Activated naive CD8-positive, alpha-beta T cell treated with anti-CD3 and anti-CD28 coated beads, Interleukin-2, amount 10 ng/mL, durations not matched to agents 7 days and 5 days (primary cell): ENCODE measurements around the gene TIGD7. TPM values are rescaled to one million over a fixed set of nuclear protein-coding genes. Genes with fewer than 3 reads are reported as not detected.
"Not testable (repeated sequence)": the region's sequence is repeated elsewhere in the genome, so short reads cannot be mapped to it uniquely, and the experiment has no call there.

Experiments used
- ATAC-seq: fragments of 150-1000 bp; cut with Tn5 transposase; one replicate; pipeline ENCODE4 v1.10.0; 2021; ENCODE audit warnings: low read depth, moderate library complexity
- POLR2A ChIA-PET: fragments of 350-600 bp; sonication (Branson Sonifier 250); formaldehyde crosslinking; loops from one replicate; lab custom pipeline; 2021; ENCODE audit warnings: antibody characterized with exemption; lab: Charles Lee
- DNase-seq: peaks from one replicate; pipeline ENCODE4 v3.0.0; 2021
- H3K27ac Mint-ChIP-seq: one replicate; pipeline ENCODE4 v1.8.0; 2022; ENCODE audit warnings: mild to moderate bottlenecking, mixed read lengths
- H3K27me3 Mint-ChIP-seq: one replicate; pipeline ENCODE4 v1.8.0; 2022; ENCODE audit warnings: mild to moderate bottlenecking, moderate library complexity, mixed read lengths
- H3K36me3 Mint-ChIP-seq: one replicate; pipeline ENCODE4 v1.8.0; 2021; ENCODE audit warnings: mild to moderate bottlenecking, mixed read lengths
- H3K4me1 Mint-ChIP-seq: one replicate; pipeline ENCODE4 v1.8.0; 2021; ENCODE audit warnings: mixed read lengths
- H3K4me3 Mint-ChIP-seq: one replicate; pipeline ENCODE4 v1.8.0; 2022; ENCODE audit warnings: mild to moderate bottlenecking, moderate library complexity, mixed read lengths
- H3K9me3 Mint-ChIP-seq: one replicate; pipeline ENCODE4 v1.8.0; 2021; ENCODE audit warnings: mixed read lengths
- total RNA-seq, 2 experiments: library from RNA; stranded (reverse); gene quantifications; one replicate each; pipeline ENCODE4 v1.2.3, GENCODE V29; 2021

The TIGD7 gene
- total RNA-seq, 2 experiments from 2014 or later = 10.3 to 12.1 TPM

DNA sequence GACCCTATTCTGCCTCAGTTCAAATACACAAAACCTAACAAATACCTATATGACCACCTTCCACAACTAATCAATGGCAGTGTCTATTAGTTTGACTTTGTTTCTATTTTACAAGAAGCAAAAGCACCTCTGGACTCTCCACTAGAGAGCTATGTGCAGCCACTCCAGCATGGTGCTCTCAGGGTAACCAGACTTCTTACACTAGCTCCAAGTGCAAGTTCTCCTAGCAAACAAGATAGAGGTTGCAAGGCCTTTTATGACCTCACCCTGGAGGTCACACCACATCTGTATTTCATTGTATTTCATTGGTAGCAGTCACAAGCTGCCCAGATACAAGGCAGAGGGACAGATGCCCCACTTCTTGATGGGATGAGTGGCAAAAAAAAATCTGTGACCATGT, 30.3 kb downstream of the TIGD7 start:
- Mint-ChIP-seq H3K27ac (no peak overlapping the region), H3K4me1 (no peaks in the 10 kb centered on the region), H3K9me3 (peaks cover 1% of the 10 kb centered on the region), H3K4me3 (no peak overlapping the region), H3K27me3 (peaks cover 26% of the 10 kb centered on the region), H3K36me3 (peaks cover 5% of the 10 kb centered on the region)
- POLR2A ChIA-PET = interaction anchor here (1.3 kb wide), 1 partner anchor 10 kb away, joined by 3 read pairs; no protein-coding TSS in a partner anchor
- ATAC-seq (no peak), DNase-seq (no peak)

DNA sequence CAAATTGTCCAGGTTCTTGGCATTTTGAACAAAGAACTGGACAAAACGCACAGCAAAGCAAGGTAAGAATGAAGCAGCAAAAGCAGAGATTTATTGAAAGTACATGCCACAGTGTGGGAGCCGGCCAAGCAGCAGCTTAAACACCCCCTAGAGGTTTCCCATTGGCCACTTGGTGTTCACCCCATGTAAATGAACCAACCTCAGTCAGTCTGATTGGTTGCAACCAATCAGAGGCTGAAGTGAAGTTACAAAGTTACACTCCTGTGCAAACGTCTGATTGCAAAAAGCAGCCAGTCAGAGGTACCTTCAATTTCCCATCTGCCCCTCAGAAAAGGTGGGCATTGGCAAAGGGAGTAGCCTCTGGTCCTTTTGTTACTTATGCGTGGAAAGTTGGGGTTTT, 30.7 kb downstream of the TIGD7 start:
- POLR2A ChIA-PET = interaction anchor here (1.3 kb wide), 1 partner anchor 10 kb away, joined by 3 read pairs; no protein-coding TSS in a partner anchor
- peaks cover 6% of the 10 kb centered on the region for H3K36me3 Mint-ChIP-seq
- H3K4me3 Mint-ChIP-seq = no peak overlapping the region
- no peak for ATAC-seq
- no peaks in the 10 kb centered on the region for H3K4me1 Mint-ChIP-seq
- peaks cover 26% of the 10 kb centered on the region for H3K27me3 Mint-ChIP-seq
- peaks cover 2% of the 10 kb centered on the region for H3K9me3 Mint-ChIP-seq
- H3K27ac Mint-ChIP-seq = no peak overlapping the region
- DNase-seq = peak; percentile 7

GRCh38 chr16:3271281-3271680, 33.9 kb downstream of the TIGD7 start:
- H3K4me3 Mint-ChIP-seq, H3K27ac Mint-ChIP-seq, H3K9me3 Mint-ChIP-seq: not testable (repeated sequence)

DNA sequence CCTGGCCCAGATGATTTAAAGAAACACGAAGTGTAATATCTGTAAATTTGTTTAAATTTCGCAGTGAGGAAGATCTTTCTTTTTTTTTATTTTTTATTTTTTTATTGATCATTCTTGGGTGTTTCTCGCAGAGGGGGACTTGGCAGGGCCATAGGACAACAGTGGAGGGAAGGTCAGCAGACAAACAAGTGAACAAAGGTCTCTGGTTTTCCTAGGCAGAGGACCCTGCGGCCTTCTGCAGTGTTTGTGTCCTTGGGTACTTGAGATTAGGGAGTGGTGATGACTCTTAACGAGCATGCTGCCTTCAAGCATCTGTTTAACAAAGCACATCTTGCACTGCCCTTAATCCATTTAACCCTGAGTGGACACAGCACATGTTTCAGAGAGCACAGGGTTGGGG, 34.5 kb downstream of the TIGD7 start:
- H3K4me1 Mint-ChIP-seq, DNase-seq, H3K27ac Mint-ChIP-seq, H3K27me3 Mint-ChIP-seq, H3K9me3 Mint-ChIP-seq, H3K4me3 Mint-ChIP-seq, POLR2A ChIA-PET, ATAC-seq: not testable (repeated sequence)
- H3K36me3 Mint-ChIP-seq = peaks cover 24% of the 10 kb centered on the region

More at GRCh38 chr16:3271281-3271680, 33.9 kb downstream of the TIGD7 start:
- H3K4me1 Mint-ChIP-seq, DNase-seq, H3K27me3 Mint-ChIP-seq, ATAC-seq: not testable (repeated sequence)
- POLR2A ChIA-PET = interaction anchor here (0.6 kb wide), 1 partner anchor 20 kb away, joined by 3 read pairs; no protein-coding TSS in a partner anchor
- peaks cover 24% of the 10 kb centered on the region for H3K36me3 Mint-ChIP-seq

- POLR2A ChIA-PET = interaction anchor here (1.0 to 2.2 kb wide), 2 partner anchors 9 to 133 kb away, joined by 3 to 9 read pairs; partner anchors contain the start of genes ZNF174 and ZSCAN32
Observed at GRCh38 chr16:3268294-3268693, 36.9 kb downstream of the TIGD7 start.

DNA sequence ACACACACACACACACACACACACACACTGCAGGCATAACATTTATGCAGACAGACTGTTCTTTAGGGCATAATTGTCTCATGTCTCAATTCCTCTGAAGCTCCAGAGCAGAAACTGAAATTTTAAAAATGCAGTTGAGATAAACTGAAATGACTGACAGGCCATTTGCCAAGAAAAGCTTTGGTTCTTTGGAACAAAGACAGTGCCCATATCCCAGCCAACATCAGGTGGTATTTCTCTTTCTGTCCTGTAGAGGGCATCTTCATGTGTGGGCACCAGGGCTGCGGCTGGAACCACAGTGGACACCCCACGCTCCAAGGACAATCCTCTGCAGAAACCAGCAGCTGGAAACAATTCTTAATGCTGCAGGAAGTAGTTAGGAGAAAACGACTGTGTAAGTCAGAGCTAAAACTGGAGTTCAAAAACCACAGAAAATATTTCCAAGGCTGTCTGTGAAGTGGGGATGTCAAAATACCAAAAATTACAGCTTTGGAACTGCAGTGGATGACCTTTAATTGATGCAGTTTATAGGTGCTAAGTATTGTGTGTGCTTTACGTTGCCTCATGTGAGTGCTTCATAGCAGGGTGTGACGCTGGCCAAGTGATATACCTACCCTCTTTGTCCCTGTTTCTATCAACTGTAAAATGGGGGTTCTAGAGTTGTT, 38.2 kb downstream of the TIGD7 start:
- Mint-ChIP-seq H3K27ac (no peak overlapping the region), H3K4me1 (peaks cover 19% of the 10 kb centered on the region), H3K27me3 (no peaks in the 10 kb centered on the region), H3K9me3 (peaks cover 7% of the 10 kb centered on the region), H3K4me3 (no peak overlapping the region), H3K36me3 (peaks cover 30% of the 10 kb centered on the region)
- DNase-seq (no peak), ATAC-seq (no peak)
- POLR2A ChIA-PET = interaction anchor here (0.6 to 2.2 kb wide), 4 partner anchors 10 to 68 kb away, joined by 3 to 9 read pairs (median 6); partner anchors contain the start of gene ZNF263

More at GRCh38 chr16:3268294-3268693, 36.9 kb downstream of the TIGD7 start:
- Mint-ChIP-seq H3K36me3 (peaks cover 25% of the 10 kb centered on the region), H3K4me1 (peaks cover 11% of the 10 kb centered on the region), H3K27me3 (no peaks in the 10 kb centered on the region), H3K27ac (no peak overlapping the region), H3K9me3 (peaks cover 2% of the 10 kb centered on the region), H3K4me3 (no peak overlapping the region)
- no peak for ATAC-seq
- DNase-seq = no peak

GRCh38 chr16:3264137-3265036, 40.8 kb downstream of the TIGD7 start:
- peaks cover 22% of the 10 kb centered on the region for H3K4me1 Mint-ChIP-seq
- ATAC-seq = peak; percentile 90
- peak; percentile 96 for DNase-seq
- H3K36me3 Mint-ChIP-seq = peaks cover 31% of the 10 kb centered on the region
- H3K27ac Mint-ChIP-seq = peak overlapping the region; percentile 96
- no peaks in the 10 kb centered on the region for H3K27me3 Mint-ChIP-seq
- POLR2A ChIA-PET = interaction anchor here (0.6 to 3.9 kb wide), 19 partner anchors 10 to 236 kb away, joined by 3 to 38 read pairs (median 4); partner anchors contain the start of genes CLUAP1, NAA60, ZNF174 and ZNF200
- peaks cover 6% of the 10 kb centered on the region for H3K9me3 Mint-ChIP-seq
- H3K4me3 Mint-ChIP-seq = peak overlapping the region; percentile 94

- DNase-seq (no peak), ATAC-seq (no peak)
- Mint-ChIP-seq H3K9me3 (peaks cover 6% of the 10 kb centered on the region), H3K4me3 (peak overlapping the region; percentile 94), H3K4me1 (peaks cover 22% of the 10 kb centered on the region), H3K36me3 (peaks cover 23% of the 10 kb centered on the region), H3K27me3 (no peaks in the 10 kb centered on the region), H3K27ac (peak overlapping the region; percentile 87)
- POLR2A ChIA-PET = interaction anchor here (0.6 to 3.9 kb wide), 7 partner anchors 21 to 197 kb away, joined by 3 to 38 read pairs (median 5); partner anchors contain the start of genes ZNF174, ZNF200, ZNF263 and ZSCAN32
Observed at GRCh38 chr16:3262517-3262916, 42.7 kb downstream of the TIGD7 start.

- no peak for ATAC-seq
- H3K36me3 Mint-ChIP-seq = peaks cover 14% of the 10 kb centered on the region
- H3K4me1 Mint-ChIP-seq = peaks cover 17% of the 10 kb centered on the region
- H3K9me3 Mint-ChIP-seq = peaks cover 6% of the 10 kb centered on the region
- peaks cover 3% of the 10 kb centered on the region for H3K27me3 Mint-ChIP-seq
- no peak overlapping the region for H3K4me3 Mint-ChIP-seq
- DNase-seq = no peak
- POLR2A ChIA-PET = no interaction called here
- H3K27ac Mint-ChIP-seq = no peak overlapping the region
Observed at GRCh38 chr16:3259836-3260235, 45.4 kb downstream of the TIGD7 start.

DNA sequence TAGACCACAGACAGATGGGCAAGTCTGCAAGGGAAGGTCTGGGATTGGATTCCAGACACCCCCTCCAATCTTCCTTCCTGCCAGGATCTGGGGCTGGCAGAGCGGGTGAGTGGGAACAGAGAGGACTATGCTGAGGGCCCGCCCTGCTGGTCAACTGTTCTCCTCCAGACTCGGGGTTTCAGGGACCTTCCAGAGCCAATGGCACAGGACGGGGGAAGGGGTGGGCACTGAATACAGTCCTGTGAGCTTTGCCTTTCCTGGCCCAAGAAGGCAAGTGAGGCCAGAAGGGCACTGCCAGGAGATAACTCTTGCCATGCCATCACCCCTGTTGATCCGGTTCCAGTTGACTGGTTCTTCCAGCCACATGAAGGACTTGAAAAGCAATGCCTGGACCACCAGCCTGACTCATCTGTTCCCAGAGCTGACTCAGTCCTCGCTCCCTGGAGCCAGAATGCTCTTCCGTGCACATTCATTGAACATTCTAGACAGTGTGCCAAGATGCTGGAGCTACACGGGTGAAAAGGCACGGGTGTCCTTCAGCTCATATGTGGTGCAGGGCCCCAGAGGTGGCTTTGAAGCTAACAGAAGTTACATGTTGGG, 48.3 kb downstream of the TIGD7 start:
- POLR2A ChIA-PET = interaction anchor here (1.6 kb wide), 1 partner anchor 144 kb away, joined by 3 read pairs; the partner anchor contains the start of genes ZNF174 and ZSCAN32
- Mint-ChIP-seq H3K4me3 (no peak overlapping the region), H3K27me3 (peaks cover 3% of the 10 kb centered on the region), H3K27ac (no peak overlapping the region), H3K4me1 (peaks cover 2% of the 10 kb centered on the region), H3K9me3 (peaks cover 2% of the 10 kb centered on the region), H3K36me3 (peaks cover 3% of the 10 kb centered on the region)
- DNase-seq = no peak
- no peak for ATAC-seq

- ATAC-seq (no peak), DNase-seq (no peak)
- POLR2A ChIA-PET = interaction anchor here (1.6 kb wide), 1 partner anchor 145 kb away, joined by 3 read pairs; the partner anchor contains the start of genes ZNF174 and ZSCAN32
- Mint-ChIP-seq H3K9me3 (no peaks in the 10 kb centered on the region), H3K36me3 (no peaks in the 10 kb centered on the region), H3K27ac (no peak within 1 kb of the TSS), H3K27me3 (peaks cover 3% of the 10 kb centered on the region), H3K4me1 (no peaks in the 10 kb centered on the region), H3K4me3 (no peak within 1 kb of the TSS)
Observed at GRCh38 chr16:3256146-3256865, 48.9 kb downstream of the TIGD7 start, which contains the start of gene MEFV. MEFV (minus strand) TSS chr16:3256633; CDS start chr16:3256587, 46 bp downstream.

DNA sequence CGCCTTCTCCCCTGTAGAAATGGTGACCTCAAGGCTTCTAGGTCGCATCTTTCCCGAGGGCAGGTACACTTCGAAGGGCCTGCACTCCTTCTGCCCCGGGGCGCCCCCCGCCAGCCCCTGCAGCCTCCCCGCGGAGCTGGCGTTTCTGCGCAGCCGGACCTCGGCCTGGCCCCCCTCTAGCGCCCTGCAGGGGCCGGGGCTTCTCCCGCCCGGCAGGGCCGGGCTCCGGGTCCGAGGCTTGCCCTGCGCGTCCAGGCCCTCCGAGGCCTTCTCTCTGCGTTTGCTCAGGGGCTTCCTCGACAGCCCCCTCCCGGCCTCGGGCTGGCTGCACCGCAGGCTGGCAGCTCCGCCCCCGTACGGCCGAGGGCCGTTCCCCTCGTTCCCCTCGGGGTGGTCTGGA, 50.9 kb downstream of the TIGD7 start:
- Mint-ChIP-seq H3K4me1 (no peaks in the 10 kb centered on the region), H3K27me3 (peaks cover 3% of the 10 kb centered on the region), H3K4me3 (no peak overlapping the region), H3K27ac (no peak overlapping the region), H3K36me3 (no peaks in the 10 kb centered on the region), H3K9me3 (peaks cover 2% of the 10 kb centered on the region)
- no peak for DNase-seq
- no peak for ATAC-seq
- POLR2A ChIA-PET = interaction anchor here (1.4 kb wide), 1 partner anchor 10 kb away, joined by 3 read pairs; no protein-coding TSS in a partner anchor
